T47D (cell line): Measurements from ENCODE around the gene SURF1.
"Not testable (repeated sequence)": the region's sequence is repeated elsewhere in the genome, so short reads cannot be mapped to it uniquely, and the experiment has no call there.

Experiments
- DNase-seq, 2 experiments: peaks; one replicate each; pipeline versions ENCODE4 v3.0.0 to v3.0.0-alpha.2; 2011 to 2012; ENCODE audit warnings: low read depth in 1 of 2, low spot score in 1 of 2
- JUND ChIP-seq: IDR thresholded peaks from 2 replicates; pipeline ENCODE4 v1.6.1; 2012; ENCODE audit warnings: low read depth
- in situ Hi-C: cut with HindIII; loops from 2 replicates; pipeline ENCODE4 v1.10.0; 2016; ENCODE audit warnings: low sequenced_read_pairs, low pct_unique_long_range_greater_than_20kb

Gene SURF1

DNA sequence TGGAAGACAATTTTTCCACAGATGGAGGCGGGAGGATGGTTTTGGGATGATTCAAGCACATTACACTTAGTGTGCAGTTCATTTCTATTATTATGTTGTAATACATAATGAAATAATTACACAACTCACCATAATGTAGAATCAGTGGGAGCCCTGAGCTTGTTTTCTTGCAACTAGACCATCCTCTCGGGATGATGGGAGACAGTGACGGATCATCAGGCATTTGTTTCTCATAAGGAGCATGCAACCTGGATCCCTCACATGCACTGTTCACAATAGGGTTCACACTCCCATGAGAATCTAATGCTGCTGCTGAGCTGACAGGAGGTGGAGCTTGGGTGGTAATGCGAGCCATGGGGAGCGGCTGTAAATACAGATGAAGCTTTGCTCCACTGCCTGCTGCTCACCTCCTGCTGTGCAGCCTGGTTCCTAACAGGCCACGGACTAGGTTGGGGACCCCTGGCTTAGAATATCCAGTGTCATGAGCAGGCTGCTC, 21.5 kb upstream of the SURF1 start:
- in situ Hi-C loops = no loop called here
- DNase-seq = peak in 1 of 2 experiments; percentile 46
- no peak for TF ChIP-seq JUND

GRCh38 chr9:133377280-133377679, 21.0 kb upstream of the SURF1 start:
- DNase-seq, in situ Hi-C loops: not testable (repeated sequence)

DNA sequence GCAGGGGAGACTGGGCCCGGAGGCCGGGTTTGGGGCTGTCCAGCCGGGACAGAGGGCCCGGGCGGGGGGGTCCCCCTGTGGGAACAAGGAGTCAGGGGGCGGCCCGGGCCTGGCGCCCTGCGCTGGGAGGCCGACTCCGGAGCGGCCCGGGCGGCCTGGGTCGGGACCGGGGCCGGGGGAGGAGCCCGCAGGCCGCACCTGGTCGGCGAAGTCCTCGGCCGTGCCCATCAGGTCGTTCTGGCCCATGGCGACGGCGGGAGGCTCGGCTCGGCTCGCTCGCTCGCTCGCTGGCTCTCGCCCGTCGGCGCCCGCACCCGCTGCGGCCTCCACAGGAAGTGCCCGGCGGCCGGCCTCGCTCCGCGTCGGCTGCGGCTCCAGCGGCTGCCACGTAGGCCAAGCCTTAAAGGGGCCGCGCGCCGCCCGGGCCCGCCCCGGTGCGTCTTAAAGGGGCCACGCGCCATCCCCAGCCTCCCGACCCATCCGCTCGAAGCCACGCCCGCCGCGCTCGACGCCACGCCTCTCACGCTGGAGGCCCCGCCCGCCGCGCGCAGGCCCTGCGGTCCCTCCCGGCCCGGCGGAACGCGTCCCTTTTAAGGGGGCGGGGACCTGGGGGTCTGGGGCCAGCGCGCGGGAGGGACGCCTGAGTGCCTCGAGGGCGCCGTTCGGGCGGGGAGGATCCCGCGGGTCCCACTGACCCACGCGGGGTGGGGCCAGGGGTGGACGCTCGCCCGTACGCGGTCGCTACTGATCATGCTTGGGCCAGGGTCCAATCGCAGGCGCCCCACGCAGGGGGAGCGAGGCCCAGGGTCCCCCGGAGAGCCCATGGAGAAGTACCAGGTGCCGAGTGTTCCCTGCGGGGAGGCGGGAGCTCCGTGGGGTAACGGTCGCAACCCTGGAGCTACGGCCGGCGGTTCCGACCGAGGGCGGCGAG, 19.7 kb upstream of the SURF1 start, which contains the start of the genes STKLD1 and SURF4:
STKLD1 (plus strand) TSS at position 643 of the 931 bp plus-strand sequence; CDS start at position 751, 108 bp downstream.
SURF4 (minus strand) TSS at position 337 of the 931 bp plus-strand sequence; CDS start at position 246, 91 bp downstream.
- TF ChIP-seq JUND = no peak
- in situ Hi-C loops = no loop called here
- DNase-seq = peak; percentile 99

DNA sequence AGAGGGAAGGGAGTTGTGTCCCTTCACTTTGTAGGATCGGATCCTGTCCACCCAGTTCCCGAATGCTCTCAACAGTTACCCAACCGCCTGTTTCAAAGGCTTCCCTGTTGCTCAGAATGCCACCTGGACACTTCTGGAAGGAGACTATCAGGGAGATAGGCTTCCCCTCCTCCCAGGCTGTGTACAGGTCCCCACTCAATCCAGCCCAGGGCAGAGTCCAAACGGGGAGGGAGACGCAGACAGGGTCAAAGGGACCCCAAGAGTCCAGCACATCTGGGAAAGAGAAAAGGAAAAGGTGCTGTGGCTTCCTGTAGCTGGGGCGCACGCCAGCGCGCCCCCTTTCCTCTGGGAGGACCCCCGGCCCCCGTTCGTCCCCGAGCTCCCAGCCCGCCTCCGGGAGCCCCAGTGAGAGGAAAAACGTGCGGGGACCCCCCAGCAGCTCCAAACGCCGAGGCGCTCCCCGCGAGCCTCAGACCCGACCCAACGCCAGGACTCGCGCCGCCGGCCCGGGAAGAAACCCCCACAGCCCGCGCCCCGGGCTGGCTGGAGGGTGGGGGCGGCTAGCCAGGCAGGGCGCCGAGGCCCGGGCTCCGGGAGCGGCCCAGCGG, 18.9 kb upstream of the SURF1 start:
- in situ Hi-C loops = no loop called here
- peak; percentile 47 to 55 for DNase-seq
- no peak for TF ChIP-seq JUND

DNA sequence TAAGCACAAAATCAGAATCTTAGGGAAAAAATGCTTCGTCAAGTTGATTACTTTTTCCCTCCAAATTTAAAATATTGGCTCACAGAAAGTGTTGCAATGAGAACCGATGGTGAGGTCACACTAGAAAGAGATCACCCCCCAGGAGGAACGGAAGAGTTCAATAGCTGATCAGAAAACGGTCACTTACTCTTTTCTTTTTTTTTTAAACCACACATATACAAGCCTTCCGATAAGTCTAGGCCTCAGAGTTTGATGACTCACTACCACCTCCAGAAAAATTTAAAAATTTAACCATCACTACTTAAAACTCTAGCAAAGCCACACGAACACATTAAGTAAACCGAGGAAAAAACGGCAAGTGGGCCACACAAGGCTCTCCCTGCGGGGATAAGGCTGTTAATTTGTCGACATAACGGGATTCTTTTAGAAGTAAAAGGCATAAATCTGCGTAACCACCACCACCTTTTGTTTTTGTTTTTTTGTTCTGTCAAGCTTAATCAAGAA, 18.4 kb upstream of the SURF1 start:
- TF ChIP-seq JUND = no peak
- no peak for DNase-seq
- in situ Hi-C loops = no loop called here

DNA sequence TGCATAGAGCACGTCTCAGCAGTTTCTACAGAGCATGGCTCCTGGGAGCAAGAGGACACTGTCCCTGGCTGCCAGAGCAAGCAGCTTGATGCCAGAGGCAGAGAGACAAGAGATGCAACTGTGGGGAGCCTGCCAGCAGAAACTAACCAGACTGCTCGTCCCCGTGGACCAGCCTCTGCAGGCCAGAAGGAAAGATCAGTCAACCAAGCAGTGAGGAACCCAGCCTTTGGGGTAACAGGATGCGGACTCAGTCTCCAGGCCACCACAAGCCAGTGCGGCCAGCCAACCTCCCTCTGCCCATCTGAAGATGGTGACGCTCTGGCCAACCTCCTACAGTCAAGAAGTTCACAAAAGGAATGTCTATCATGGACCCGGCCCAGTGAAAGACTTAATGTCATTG, 15.9 kb upstream of the SURF1 start:
- DNase-seq = no peak
- no peak for TF ChIP-seq JUND
- in situ Hi-C loops = no loop called here

DNA sequence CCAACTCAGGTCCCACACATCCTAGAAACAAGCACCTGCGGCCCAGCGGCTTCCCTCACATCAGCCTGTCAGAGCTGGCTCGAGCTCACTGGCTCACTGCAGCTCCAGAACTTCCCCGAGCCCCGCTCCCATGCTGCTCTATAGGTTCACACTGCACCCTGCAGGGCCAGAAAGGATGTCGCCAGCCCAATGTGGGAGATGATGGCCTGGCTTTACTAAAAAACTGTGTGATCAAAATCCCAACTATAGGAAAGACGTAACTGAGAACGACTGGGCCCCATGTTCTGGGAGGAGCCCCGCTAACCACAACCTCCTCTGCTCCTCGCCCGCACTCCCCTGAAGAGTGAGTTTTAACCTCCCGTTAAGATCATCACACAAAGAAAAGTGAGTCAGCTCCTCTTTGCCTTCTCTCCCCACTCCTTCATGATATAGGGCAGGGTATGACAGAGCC, 15.0 kb upstream of the SURF1 start:
- no peak for DNase-seq
- no peak for TF ChIP-seq JUND
- in situ Hi-C loops = no loop called here

- TF ChIP-seq JUND = no peak
- in situ Hi-C loops = no loop called here
Observed at GRCh38 chr9:133370685-133371084, 14.4 kb upstream of the SURF1 start.

GRCh38 chr9:133369933-133370332, 13.6 kb upstream of the SURF1 start:
- no peak for TF ChIP-seq JUND
- no peak for DNase-seq
- in situ Hi-C loops = no loop called here

More at GRCh38 chr9:133370685-133371084, 14.4 kb upstream of the SURF1 start:
- DNase-seq = no peak

DNA sequence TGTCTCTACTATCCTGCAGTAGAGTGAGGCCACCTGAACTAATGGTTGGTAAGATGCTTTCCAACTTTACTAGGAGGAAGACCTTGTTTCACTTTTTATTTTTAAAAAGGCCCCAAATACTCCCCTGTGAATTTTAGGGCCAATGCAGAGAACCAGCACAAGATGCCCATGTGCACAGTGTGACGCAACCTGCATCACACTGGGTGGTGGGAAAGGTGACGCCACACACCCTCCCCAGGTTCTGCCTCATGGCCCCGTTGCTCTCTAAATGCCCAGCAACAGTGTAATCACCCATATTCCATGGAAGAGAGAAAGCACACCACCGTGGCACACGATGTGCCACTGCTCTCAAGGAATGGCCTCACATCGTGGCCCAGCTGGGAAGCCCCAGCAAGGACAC, 13.1 kb upstream of the SURF1 start:
- no peak for TF ChIP-seq JUND
- in situ Hi-C loops = no loop called here
- no peak for DNase-seq

DNA sequence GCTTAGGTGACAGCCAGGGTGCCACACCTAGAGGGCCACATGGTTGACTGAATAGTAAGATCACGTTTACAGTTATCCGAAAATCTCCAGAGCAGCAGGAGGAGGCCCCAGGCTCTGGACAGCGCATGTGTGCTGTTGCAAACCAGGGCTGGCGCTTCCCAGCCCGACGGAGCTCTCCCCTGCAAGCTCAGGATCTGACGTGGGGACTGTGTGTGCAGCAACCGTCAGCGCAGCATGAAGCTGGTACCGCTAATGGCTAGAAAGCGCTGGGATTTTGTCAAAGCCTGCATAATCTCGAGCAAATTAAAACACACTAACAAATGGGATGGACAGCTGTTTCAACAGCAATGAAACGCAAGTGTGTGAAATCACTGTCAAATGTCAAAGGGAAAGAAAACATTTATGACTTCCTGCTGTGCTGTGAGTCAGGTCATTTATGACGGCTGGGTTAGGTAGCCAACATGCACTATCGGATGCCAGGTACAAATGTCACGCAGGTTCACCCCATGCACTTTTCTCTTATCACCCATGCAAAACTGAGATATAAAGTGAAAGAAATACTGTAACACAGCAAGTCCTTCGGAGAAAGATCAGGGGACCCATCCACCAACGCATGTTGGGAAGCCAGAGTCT, 12.1 kb upstream of the SURF1 start:
- in situ Hi-C loops = no loop called here
- no peak for DNase-seq
- TF ChIP-seq JUND = no peak

- in situ Hi-C loops = no loop called here
- no peak for DNase-seq
- no peak for TF ChIP-seq JUND
Observed at GRCh38 chr9:133367778-133368177, 11.5 kb upstream of the SURF1 start.

- in situ Hi-C loops = no loop called here
- no peak for TF ChIP-seq JUND
- no peak for DNase-seq
Observed at GRCh38 chr9:133367221-133367620, 10.9 kb upstream of the SURF1 start.
